Pons (tissue), 1 donor: ENCODE measurements around the gene TRERF1.

Experiments
- DNase-seq: peaks from one replicate; pipeline ENCODE4 v3.0.0-alpha.2; 2016; ENCODE audit warnings: low spot score

TRERF1 gene

DNA sequence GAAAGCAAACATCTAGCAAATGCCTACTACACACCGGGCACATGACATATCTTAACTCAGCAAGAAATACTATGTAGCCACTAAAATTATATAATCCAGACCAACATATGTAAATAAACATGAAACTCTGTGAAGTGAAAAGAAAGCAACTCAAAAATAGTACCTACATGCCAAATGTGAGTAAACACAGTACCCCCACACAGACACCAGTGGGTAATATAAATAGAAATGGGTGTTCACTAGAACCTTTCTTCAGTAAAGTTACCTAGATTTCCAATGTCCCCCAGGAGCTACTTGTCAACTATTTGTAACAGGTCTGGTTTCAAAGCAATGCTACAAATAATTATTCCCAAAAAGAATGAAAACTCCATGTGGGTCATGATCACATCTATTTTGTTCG, 25.5 kb downstream of the TRERF1 start:
- no peak for DNase-seq

DNA sequence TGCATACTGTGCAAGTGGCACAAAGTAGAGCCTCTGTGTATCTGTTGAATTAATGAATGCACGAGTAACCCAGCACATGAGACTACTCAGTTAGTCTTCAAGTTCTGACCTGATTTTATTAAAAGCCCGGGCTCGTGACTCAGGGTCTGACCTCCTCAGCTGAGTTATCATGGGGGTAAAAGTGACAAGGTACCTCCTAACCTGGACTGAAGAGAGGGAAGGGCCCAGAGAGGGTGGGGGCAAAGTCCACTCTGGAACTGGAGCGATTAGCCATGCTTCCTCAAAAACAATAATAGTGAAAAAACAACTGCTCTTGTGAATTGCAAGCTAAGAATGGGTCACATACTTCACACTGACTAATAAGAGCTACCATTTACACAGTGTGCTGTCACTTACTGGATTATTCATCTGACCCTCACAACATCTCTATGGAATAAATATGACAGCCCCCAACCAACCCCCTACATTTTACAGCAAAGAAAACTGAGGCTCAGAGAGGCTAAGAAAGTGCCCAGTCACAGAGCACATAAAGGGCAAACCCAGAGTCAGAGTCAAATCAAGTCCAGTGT, 26.7 kb downstream of the TRERF1 start:
- no peak for DNase-seq

DNA sequence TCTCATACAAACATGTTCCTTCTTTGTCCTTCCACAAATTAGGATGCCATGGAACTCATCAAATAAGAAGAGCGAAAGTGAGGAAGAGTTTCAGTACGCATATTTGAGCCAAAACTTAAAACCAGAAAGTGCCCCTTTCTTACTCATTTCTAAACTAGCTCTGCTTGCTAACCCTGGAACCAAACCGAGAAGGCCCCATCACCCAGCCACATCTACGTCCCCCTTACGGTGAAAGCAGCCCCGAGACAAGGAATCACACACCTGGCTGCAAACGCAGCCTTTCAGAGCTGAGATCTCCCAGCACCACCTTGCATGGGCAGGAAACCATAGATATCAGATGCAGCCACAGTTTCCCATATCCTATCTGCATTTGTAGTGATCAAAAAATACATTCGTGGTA, 28.5 kb downstream of the TRERF1 start:
- DNase-seq: no peak

DNA sequence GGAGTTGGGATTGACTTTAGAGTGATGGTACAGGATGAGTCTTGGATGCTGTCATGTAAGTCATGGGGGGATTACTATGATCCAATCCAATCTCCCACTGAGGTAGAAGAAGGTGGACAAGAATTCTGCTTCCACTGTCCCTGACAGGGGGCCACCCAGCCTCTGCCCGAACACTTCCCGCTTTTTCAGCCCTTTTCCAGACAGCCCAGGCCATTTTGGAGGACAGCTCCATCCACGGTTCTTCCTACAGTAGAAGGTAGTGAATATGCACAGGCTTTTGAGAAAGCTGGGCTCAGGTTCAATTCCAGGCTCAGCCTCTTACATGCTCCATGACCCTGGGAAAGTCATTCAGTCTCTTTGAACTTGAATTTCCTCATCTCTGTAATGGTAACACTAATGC, 31.0 kb downstream of the TRERF1 start:
- no peak for DNase-seq

DNA sequence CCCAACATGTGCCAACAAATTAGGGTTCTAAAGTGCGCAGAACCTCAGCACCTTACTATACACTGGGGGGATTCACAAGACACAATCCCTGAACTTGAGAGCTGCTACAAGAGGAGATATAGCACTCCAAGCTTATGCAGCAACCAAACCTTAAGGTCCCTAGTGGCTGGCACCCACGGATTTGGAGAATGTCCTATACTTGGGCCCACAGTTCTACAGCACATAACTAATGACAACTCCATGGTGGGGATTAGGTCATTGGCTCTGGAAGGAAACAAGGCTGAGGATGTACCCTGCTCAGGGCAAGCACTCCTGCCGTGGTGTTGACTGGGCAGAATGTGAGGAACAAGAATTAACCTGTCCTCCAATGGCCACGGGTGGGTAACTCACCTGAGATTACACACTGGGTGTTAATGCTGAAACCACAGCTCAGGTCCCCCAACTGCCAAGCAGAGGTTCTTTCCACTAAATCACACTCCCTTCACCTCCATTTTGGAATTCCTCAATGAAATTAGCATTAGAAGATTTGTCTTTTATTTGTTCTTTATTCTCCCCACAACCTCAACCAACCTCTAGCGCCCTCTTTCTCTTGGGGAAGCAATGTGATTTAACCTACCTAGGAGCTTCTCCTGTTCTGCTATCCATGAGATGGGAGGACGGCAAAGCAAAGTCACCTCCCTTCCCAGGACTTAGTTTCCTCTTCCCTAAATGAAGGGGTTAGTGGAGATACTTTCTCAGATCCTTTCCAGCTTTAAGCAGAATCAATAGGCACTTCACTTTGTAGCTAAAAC, 32.0 kb downstream of the TRERF1 start:
- DNase-seq: no peak

DNA sequence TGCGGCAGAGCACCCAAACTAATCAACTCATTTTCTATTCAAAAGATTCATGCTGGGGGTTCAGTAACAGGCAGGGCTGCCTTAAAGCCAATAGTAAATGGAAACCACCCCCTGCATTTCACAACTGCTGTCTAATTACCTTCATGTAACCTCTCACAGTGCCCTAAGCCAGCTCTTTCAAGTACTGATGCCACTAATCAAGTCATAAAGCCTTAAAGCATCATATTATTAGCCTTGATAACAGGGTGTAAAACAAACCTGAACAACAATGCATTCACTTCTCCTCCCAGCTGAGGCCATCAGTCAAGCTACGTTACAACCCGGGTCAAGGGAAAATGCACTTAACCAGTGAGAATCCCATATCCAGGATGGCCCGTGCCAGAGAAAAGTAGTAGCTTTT, 33.0 kb downstream of the TRERF1 start:
- no peak for DNase-seq

DNA sequence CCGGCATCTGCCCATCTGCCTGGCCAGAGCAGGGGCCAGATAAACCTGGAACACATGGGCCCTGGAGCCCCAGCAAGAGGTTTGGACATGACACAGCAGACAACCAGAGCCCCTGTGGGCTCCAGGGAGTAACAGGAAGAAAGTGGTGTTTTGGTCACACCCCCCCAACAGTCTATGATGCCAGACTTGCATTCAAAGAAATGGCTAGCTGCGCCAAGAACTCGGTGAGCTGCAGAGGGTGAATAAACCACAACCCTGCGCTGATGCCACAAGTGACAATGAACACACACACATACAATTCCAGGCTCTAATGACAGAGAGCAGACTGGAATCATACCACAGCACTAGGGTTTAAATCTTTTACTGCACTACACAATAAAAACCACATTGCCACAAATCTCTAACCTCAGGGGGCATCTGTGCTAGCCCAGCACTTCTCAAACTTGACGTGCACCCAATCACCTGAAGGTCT, 34.0 kb downstream of the TRERF1 start:
- DNase-seq: no peak

DNA sequence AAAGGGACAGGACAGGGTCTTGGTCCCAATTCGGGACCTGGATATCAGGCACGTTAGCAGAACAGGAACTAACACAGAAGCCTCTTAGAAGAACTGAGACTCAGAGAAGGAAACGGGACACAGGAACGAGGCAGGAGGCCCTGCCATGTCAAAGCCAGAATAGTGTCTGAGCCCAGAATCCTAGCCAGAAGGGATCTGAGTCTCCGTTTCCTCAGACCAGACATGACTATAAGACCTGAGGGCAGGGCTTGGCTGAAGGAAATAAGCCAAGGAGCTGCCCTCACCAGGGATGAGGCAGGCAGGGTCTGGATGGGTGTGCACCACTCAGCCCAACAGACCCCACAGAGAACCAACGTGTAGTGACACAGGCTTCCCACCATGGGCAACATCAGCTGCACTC, 40.3 kb downstream of the TRERF1 start:
- peak; percentile 25 for DNase-seq

DNA sequence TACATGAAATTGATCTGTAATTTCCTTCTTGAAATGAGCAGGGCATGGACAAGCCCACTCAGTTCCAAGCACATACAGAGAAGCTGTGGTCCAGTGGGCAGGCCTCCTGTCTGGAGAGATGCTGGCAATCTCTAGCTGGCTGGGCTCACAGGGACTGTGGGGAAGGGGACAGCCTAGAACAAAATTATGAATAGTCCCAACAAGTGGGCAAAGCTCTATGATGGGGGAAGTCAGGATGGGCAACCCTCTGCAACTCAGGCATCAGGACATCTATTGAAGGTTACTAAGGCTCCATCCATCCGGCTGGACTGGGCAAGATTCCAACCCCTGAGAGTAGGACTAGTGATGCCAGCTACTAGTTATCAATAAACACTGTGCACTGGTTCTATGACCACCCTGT, 40.9 kb downstream of the TRERF1 start:
- no peak for DNase-seq

DNA sequence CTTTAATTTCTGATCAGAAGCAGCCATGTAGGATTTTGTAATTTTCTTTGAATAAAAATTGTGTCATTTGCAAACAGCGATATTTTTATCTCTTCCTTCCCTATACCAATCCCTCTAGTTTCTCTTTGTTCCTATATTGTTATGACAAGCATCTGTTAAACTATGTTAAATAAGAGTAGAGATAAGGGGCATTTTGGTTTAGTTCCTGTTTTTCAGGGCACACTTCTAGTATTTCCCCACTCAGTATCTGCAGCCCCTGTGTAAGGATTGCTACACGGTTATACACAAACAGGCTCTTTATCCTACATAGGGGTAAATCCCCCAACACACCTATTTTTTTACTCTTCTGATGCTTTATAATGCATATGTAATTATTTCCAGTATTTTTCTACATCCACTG, 42.1 kb downstream of the TRERF1 start:
- DNase-seq: no peak

DNA sequence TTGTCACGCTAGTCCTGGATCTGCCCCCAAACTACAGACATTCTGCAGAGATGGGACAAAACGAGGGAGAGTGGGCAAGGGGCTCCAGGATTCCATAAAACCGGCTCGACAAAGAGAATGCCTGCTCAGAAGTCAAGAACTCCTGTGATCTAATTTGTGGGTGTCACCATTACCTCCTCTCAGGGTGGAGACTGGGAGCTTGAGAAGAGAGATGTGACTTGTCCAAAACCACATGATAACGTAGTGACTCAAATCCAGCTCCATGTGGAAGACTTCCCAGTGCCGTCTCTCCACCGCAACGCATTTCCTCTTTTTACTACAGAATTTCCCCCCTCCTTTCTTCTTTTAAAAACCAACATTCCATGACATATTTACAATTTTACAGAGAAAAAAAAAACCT, 44.3 kb downstream of the TRERF1 start:
- DNase-seq: no peak

DNA sequence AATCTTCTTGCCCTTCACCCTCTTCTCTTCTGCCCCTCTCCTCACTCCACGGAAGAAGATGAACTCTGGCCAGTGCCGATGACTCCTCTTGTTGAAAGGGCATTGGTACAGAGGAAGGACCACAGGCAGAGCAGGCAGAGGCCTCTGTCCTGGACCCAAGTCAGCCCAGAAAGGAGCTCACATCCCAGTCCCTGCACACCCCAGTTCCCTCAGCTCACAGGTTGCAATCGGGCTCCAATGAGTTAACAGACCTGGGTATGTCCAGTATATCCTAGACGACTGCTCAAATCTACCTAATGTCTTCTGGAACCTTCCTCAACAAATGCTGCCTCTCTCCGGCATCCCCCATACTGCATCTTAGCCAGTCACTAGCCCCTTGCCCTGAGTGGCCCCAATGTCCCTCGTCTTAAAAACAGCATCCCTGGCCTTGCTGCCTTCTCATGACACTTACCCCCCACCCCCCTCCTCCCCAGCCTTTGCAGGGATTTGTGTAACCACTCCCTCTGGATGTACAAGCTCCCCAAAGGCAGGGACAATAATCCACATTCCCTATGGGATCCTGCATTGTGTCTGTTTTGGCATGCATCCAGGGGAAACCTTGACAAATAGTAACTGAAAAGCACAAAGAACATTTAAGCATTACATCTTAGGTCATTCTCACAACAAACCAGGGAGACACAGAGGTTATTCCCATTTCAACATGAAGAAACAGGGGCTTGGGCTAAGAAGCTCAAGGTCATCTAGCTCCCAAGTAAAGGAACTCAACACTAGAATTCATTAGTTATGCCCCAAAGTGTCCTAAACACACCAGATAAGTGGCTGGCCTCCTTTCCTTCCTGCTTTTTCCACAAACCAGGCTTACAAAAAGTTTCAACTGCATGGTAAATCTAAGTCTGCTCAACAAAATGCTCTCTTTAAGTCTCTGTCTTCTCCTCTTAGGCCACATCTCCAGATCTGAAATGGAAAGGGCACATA, 45.1 kb downstream of the TRERF1 start:
- no peak for DNase-seq

DNA sequence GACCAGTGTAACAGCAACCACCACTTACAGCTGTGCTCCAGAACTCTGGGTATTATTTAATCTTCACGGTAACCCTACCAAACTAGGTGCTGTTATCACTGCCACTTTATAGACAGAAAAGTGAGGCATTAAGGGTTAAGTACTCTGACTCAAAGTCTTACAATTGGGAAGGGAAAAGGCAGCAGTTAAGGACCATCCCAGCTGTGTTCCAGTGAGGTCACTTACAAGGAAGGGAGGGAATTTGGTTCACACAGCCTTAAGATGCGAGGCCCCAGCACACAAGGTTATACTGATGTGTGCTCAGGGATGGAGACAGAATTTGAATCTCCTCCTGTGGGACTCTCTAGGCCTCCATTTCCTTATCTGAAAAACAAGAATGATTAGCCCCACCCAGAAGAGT, 46.7 kb downstream of the TRERF1 start:
- DNase-seq: no peak

DNA sequence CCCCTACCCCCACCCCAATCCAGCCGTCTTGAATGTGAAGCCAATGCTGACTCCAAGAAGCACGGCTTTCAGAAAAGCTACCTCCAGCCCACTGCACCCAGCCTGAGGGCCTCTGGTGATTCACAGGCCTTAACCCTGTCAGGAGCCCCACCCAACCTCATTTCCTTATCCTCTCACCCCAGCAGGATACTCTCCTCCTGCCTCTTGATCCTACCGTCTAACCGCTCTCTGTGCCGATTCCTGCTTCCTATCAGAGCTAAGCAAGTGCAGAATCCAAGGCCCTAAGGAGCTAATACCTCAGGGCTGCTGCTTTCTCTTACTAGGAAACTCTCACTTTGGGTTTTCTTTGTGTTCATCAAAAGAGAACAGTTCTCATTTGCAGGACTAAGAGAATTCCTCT, 47.2 kb downstream of the TRERF1 start:
- no peak for DNase-seq

DNA sequence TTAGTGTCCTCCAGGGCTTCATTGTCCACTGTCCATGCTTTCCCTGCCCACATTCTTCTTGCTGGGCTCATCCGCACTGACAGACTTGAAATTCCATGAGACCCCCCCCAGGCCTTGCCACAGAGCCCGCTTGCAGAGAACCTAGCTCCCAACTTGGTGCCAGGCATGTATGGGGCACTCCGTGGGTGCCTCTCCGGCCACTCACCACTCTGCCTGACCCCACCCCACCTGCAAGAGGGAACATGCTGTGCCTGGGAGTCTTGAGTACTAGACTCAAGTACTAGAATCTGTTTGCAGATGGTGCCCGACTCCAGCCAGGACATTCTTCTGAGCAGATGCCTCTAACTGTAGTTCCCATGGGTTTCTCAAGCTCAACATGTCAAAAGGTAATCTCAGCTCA, 47.9 kb downstream of the TRERF1 start:
- DNase-seq: no peak

DNA sequence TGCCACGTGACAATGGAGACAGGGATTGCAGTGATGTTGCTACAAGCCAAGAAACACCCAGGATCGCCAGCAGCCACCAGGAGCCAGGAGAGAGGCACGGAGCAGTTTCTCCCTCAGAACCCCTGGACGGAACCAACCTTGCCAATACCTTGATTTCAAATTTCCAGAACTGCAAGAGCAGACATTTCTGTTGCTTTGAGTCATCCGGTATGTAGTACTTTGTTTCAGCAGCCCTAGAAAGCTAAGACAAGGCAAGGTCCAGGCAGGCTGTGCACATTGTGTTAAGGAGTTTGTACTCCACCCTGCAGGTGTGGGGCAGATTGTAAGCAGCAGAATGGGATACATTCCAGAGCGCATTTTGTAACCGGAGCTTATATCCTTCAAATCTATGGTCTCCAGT, 48.3 kb downstream of the TRERF1 start:
- no peak for DNase-seq

DNA sequence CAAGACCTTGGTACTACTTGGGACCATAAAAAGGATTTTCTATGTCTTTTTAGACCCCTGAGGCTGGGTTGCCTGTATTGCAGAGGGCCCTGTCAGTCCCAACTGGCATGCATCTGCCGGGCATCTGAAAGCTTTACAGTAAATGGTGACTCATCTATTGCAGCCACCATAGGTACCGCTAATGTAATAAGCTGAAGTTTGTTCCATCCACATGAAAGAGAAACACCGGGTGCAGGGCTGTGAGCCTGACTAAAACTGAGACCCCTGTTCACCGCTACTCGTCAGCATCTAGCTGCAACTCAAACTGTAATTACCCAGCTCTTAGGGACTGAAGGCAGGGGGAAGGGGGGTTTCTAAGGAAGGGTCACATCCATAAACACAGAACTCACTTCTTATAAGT, 49.5 kb downstream of the TRERF1 start:
- DNase-seq: no peak

DNA sequence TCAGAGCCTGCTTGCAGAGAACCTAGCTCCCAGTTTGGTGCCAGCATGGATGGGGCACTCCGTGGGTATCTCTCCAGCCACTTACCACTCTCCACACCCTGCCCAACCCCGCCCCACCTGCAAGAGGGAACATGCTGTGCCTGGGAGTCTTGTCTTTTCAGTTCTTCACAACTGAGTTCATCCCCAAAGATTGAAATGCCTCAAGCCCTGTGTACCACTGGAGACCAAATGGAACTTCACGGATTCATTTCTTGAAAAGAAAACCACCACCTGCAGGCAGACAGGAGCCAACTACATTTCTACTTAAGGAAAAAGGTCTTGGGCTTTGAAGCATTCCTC, 50.1 kb downstream of the TRERF1 start:
- DNase-seq: no peak

DNA sequence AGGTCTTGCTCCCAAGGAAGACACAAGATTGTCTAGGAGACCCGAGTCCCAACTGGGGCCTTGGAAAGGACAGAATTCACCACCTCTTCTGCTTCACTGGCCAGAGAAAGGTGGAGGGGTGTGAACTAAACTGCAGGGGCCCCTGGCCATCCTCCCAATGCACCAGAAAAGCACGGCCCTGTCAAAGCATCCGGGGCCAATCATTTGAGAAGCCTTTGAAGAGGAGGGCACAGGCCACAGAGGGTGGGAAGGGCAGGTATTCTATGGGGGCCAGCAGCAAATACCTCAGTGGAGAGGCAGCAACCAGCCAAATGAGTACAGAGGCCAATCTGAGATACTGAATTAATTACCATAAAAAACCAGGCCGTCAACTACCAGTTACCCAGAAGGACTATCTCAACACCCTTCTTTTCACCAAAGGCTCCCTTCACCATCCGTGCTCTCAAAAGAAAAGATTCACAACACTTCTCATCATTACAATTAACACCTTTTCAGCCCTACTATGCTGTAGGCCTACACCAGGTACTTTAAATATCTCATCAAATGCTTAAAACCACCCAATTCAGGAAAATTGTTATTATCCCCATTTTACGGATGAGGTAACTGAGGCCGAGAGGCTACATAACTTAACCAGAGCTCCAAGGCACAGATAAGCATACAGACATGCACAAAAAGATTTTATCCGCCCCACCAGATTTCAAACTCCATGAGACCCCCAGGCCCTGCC, 50.7 kb downstream of the TRERF1 start:
- no peak for DNase-seq

DNA sequence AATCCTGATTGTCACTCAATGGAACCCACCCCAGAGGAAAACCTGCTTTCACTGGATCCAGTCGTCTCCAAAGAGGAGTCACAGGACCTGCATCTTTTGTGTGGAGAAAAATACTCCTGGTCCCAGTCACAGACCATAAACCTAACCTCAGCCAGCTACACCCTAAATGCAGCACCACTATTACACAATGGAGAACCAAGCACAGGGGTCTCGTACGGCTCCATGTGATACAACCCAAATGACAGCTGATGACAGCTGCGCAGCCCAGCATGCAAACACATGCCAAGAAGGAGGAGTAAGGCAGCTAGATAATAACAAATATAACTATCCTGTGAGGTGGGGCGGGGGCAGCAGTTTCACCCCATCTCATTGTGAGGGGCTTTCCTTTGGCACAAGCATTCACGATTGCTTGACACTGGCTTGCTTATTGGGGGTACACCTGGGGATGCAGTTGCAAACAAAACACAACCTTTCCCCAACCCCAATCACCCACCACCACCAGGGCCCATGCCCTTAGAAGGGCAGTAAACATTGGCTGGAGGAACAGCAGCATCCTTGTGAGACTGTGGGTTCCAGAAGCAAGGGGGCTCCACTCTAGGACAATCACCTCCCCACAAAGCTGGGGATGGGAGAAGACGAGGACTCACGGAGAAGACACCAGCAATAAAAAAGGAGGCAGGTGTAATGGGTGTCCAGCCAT, 51.5 kb downstream of the TRERF1 start:
- DNase-seq: no peak

DNA sequence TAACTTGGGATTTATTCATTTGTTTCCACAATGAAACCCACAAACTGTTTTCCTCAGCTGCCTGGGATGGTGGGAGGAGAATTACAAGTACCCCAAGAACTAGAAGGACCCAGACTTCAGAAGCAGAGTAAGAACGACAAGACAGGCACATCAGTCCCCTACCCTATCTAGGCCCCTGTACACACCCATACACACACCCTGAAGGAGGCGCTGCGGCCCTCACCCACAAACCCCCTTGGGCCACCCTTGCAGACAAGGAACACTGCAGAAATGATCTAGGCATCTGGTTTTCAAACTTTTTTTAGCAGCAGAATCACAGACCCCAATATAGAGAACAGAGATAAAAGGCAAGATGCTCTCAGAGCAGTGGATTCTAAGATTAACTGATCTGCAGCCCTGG, 55.0 kb downstream of the TRERF1 start:
- no peak for DNase-seq
